Astrocyte (in vitro differentiated cells and primary cell): ENCODE data around the gene CCDC142. TPM values are rescaled to one million over a fixed set of nuclear protein-coding genes. Genes with fewer than 3 reads are reported as not detected.
A peak's percentile ranks its signal among the peaks of the same experiment; 100 is the strongest.
"Not testable (repeated sequence)": the region's sequence is repeated elsewhere in the genome, so short reads cannot be mapped to it uniquely, and the experiment has no call there.

Source experiments
- DNase-seq: peaks from one replicate; pipeline ENCODE4 v3.0.0-alpha.2; 2010; ENCODE audit warnings: low read depth
- FAIRE-seq: peaks from 2 replicates; lab custom pipeline; 2011; peaks lifted over from hg19 to GRCh38; lab: Jason Lieb, UNC
- H2AFZ ChIP-seq: 2 replicates; pipeline ENCODE4 v1.6.0; 2012; ENCODE audit warnings: low read depth, low read length, inconsistent platforms
- H3K27ac ChIP-seq: 2 replicates; pipeline ENCODE4 v1.5.1; 2011; ENCODE audit warnings: low read depth, low read length, inconsistent platforms
- H3K27me3 ChIP-seq: 2 replicates; pipeline ENCODE4 v1.6.0; 2011; ENCODE audit warnings: low read length, inconsistent platforms; ENCODE audit not compliant: insufficient read depth
- H3K36me3 ChIP-seq: 2 replicates; pipeline ENCODE4 v1.5.1; 2011; ENCODE audit warnings: low read length, inconsistent platforms; ENCODE audit not compliant: insufficient read depth
- H3K4me1 ChIP-seq: 2 replicates; pipeline ENCODE4 v1.5.1; 2011; ENCODE audit warnings: low read length, inconsistent platforms; ENCODE audit not compliant: insufficient read depth
- H3K4me2 ChIP-seq: 2 replicates; pipeline ENCODE4 v1.6.0; 2012; ENCODE audit warnings: low read length, inconsistent platforms
- H3K4me3 ChIP-seq: 2 replicates; pipeline ENCODE4 v1.5.1; 2011; ENCODE audit warnings: low read depth, mild to moderate bottlenecking, low read length, inconsistent platforms; ENCODE audit not compliant: insufficient read depth
- H3K79me2 ChIP-seq: 2 replicates; pipeline ENCODE4 v1.6.0; 2012; ENCODE audit warnings: mild to moderate bottlenecking, low read length, inconsistent platforms; ENCODE audit not compliant: insufficient read depth
- H3K9ac ChIP-seq: 2 replicates; pipeline ENCODE4 v1.6.0; 2012; ENCODE audit warnings: mild to moderate bottlenecking, low read length, inconsistent platforms
- H3K9me3 ChIP-seq: 2 replicates; pipeline ENCODE4 v1.5.1; 2012; ENCODE audit warnings: low read depth, mild to moderate bottlenecking, low read length, inconsistent platforms; ENCODE audit not compliant: insufficient read depth
- H4K20me1 ChIP-seq: 2 replicates; pipeline ENCODE4 v1.6.0; 2012; ENCODE audit warnings: low read length, inconsistent platforms; ENCODE audit not compliant: insufficient read depth
- H3K27ac Mint-ChIP-seq: one replicate; pipeline ENCODE4 v1.8.0; 2021; ENCODE audit warnings: mild to moderate bottlenecking, mixed read lengths; ENCODE audit not compliant: unreplicated experiment
- H3K27me3 Mint-ChIP-seq: one replicate; pipeline ENCODE4 v1.8.0; 2021; ENCODE audit warnings: low read depth, mixed read lengths; ENCODE audit not compliant: unreplicated experiment
- H3K36me3 Mint-ChIP-seq: one replicate; pipeline ENCODE4 v1.8.0; 2021; ENCODE audit warnings: low read depth, mixed read lengths; ENCODE audit not compliant: unreplicated experiment
- H3K4me1 Mint-ChIP-seq: one replicate; pipeline ENCODE4 v1.8.0; 2021; ENCODE audit warnings: low read depth, mixed read lengths; ENCODE audit not compliant: unreplicated experiment
- H3K4me3 Mint-ChIP-seq: one replicate; pipeline ENCODE4 v1.8.0; 2021; ENCODE audit warnings: mild to moderate bottlenecking, moderate library complexity, mixed read lengths; ENCODE audit not compliant: unreplicated experiment
- H3K9me3 Mint-ChIP-seq: one replicate; pipeline ENCODE4 v1.8.0; 2021; ENCODE audit warnings: mild to moderate bottlenecking, mixed read lengths; ENCODE audit not compliant: unreplicated experiment
- EZH2 ChIP-seq: IDR thresholded peaks from 2 replicates; pipeline ENCODE4 v1.6.1; 2012; ENCODE audit warnings: mild to moderate bottlenecking, low read length, inconsistent platforms; ENCODE audit not compliant: insufficient read depth
- total RNA-seq: library from RNA; stranded (reverse); gene quantifications from 2 replicates; pipeline ENCODE4 v1.2.1, GENCODE V29; 2021
- TF ChIP-seq, protein P1 (sequence below): IDR thresholded peaks from 2 replicates; pipeline ENCODE4 v1.5.1; 2011; ENCODE audit warnings: low read depth, mild to moderate bottlenecking, inconsistent platforms, low read length, moderate library complexity; ENCODE audit not compliant: insufficient read depth

CCDC142 gene
- total RNA-seq, 1 donor from 2014 or later: 11.2 TPM

- Histone ChIP-seq H3K27me3 (no peaks in the 10 kb centered on the region), H3K9ac (no peak overlapping the region), H3K27ac (no peak overlapping the region), H3K4me3 (no peak overlapping the region), H3K36me3 (peaks cover 6% of the 10 kb centered on the region), H3K4me1 (peaks cover 4% of the 10 kb centered on the region), H2AFZ (no peak overlapping the region), H3K4me2 (no peak overlapping the region), H3K79me2 (no peaks in the 10 kb centered on the region), H4K20me1 (peaks cover 7% of the 10 kb centered on the region), H3K9me3 (no peaks in the 10 kb centered on the region)
- FAIRE-seq (no peak), DNase-seq (no peak)
- TF ChIP-seq, protein P1, sequence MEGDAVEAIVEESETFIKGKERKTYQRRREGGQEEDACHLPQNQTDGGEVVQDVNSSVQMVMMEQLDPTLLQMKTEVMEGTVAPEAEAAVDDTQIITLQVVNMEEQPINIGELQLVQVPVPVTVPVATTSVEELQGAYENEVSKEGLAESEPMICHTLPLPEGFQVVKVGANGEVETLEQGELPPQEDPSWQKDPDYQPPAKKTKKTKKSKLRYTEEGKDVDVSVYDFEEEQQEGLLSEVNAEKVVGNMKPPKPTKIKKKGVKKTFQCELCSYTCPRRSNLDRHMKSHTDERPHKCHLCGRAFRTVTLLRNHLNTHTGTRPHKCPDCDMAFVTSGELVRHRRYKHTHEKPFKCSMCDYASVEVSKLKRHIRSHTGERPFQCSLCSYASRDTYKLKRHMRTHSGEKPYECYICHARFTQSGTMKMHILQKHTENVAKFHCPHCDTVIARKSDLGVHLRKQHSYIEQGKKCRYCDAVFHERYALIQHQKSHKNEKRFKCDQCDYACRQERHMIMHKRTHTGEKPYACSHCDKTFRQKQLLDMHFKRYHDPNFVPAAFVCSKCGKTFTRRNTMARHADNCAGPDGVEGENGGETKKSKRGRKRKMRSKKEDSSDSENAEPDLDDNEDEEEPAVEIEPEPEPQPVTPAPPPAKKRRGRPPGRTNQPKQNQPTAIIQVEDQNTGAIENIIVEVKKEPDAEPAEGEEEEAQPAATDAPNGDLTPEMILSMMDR: no peak
- no peak for TF ChIP-seq EZH2
- H3K27me3 Mint-ChIP-seq: no peaks in the 10 kb centered on the region
- no peaks in the 10 kb centered on the region for H3K9me3 Mint-ChIP-seq
- H3K27ac Mint-ChIP-seq: peak overlapping the region; percentile 27
- H3K36me3 Mint-ChIP-seq: peaks cover 36% of the 10 kb centered on the region
- H3K4me3 Mint-ChIP-seq: peak overlapping the region; percentile 68
- peaks cover 9% of the 10 kb centered on the region for H3K4me1 Mint-ChIP-seq
These were observed 6.1 kb upstream of the CCDC142 start for GRCh38 chr2:74488643-74489481.

DNA sequence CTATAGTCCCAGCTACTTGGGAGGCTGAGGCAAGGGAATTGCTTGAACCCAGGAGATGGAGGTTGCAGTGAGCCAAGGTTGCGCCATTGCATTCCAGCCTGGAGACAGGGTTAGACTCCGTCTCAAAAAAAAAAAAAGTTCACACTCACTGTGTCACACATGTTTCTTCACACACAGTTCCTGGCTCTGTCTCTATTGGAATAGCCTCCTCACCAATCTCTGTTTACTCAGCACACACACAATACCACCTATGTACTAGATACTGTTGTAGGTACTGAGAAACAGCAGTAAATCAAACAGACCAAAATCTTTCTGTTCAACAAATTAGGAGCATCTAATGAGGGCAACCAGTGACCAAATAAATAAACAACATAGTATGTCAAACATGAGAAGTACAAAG, 3.3 kb upstream of the CCDC142 start:
- DNase-seq (no peak), FAIRE-seq (no peak)
- H2AFZ ChIP-seq: no peak overlapping the region
- no peak overlapping the region for H3K27ac ChIP-seq
- H3K4me1 Mint-ChIP-seq: peaks cover 8% of the 10 kb centered on the region
- no peaks in the 10 kb centered on the region for H3K27me3 Mint-ChIP-seq
- peaks cover 18% of the 10 kb centered on the region for H3K36me3 Mint-ChIP-seq
- H3K9me3 ChIP-seq: no peaks in the 10 kb centered on the region
- no peak overlapping the region for H3K9ac ChIP-seq
- no peak overlapping the region for H3K4me3 ChIP-seq
- no peaks in the 10 kb centered on the region for H3K27me3 ChIP-seq
- peaks cover 8% of the 10 kb centered on the region for H3K4me1 ChIP-seq
- peaks cover 13% of the 10 kb centered on the region for H4K20me1 ChIP-seq
- peak overlapping the region; percentile 21 for H3K4me3 Mint-ChIP-seq
- no peaks in the 10 kb centered on the region for H3K9me3 Mint-ChIP-seq
- H3K4me2 ChIP-seq: no peak overlapping the region
- no peak overlapping the region for H3K27ac Mint-ChIP-seq
- H3K36me3 ChIP-seq: peaks cover 5% of the 10 kb centered on the region
- H3K79me2 ChIP-seq: peaks cover 20% of the 10 kb centered on the region
- TF ChIP-seq, protein P1: no peak
- TF ChIP-seq EZH2: no peak

- not testable (repeated sequence) for H3K36me3 Mint-ChIP-seq, H3K27me3 Mint-ChIP-seq, H3K9me3 Mint-ChIP-seq, H3K27ac ChIP-seq, H3K4me1 Mint-ChIP-seq, DNase-seq, H3K27me3 ChIP-seq, H3K9me3 ChIP-seq, H3K36me3 ChIP-seq, FAIRE-seq
- Histone ChIP-seq H4K20me1 (peaks cover 13% of the 10 kb centered on the region), H3K4me2 (peak overlapping the region; percentile 97), H3K4me3 (peak overlapping the region; percentile 97), H2AFZ (peak overlapping the region; percentile 95), H3K79me2 (peaks cover 37% of the 10 kb centered on the region), H3K9ac (peak overlapping the region; percentile 88), H3K4me1 (peaks cover 15% of the 10 kb centered on the region)
- peak overlapping the region; percentile 98 for H3K4me3 Mint-ChIP-seq
- peak overlapping the region; percentile 89 for H3K27ac Mint-ChIP-seq
These were observed 922 bp upstream of the CCDC142 start for GRCh38 chr2:74483675-74484164.
